HuH-7 (cell line): ENCODE measurements around the gene STK31.
"Not testable (repeated sequence)": the region's sequence is repeated elsewhere in the genome, so short reads cannot be mapped to it uniquely, and the experiment has no call there.

Experiments used
- DNase-seq: peaks from one replicate; pipeline ENCODE4 v3.0.0; 2011; ENCODE audit warnings: low spot score

The STK31 gene, protein sequence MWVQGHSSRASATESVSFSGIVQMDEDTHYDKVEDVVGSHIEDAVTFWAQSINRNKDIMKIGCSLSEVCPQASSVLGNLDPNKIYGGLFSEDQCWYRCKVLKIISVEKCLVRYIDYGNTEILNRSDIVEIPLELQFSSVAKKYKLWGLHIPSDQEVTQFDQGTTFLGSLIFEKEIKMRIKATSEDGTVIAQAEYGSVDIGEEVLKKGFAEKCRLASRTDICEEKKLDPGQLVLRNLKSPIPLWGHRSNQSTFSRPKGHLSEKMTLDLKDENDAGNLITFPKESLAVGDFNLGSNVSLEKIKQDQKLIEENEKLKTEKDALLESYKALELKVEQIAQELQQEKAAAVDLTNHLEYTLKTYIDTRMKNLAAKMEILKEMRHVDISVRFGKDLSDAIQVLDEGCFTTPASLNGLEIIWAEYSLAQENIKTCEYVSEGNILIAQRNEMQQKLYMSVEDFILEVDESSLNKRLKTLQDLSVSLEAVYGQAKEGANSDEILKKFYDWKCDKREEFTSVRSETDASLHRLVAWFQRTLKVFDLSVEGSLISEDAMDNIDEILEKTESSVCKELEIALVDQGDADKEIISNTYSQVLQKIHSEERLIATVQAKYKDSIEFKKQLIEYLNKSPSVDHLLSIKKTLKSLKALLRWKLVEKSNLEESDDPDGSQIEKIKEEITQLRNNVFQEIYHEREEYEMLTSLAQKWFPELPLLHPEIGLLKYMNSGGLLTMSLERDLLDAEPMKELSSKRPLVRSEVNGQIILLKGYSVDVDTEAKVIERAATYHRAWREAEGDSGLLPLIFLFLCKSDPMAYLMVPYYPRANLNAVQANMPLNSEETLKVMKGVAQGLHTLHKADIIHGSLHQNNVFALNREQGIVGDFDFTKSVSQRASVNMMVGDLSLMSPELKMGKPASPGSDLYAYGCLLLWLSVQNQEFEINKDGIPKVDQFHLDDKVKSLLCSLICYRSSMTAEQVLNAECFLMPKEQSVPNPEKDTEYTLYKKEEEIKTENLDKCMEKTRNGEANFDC

DNA sequence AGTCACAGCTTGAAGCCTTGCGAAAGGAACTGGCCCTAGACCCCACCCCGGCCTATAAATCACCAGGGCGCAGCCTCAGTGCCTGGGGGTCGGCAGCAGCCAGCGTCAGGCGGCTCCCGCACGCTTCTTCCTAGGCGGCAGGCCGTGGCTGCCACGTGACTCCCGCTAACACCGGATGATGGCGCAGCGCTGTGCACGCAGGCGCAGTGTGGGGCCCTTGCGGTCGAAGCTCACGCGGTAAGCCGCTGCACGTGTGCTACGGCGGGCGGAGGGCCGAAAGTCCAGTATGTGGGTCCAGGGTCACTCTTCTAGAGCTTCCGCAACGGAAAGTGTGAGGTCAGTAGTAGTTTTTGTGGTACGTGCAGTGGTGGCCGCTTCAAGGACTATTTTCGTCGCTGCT is at the start of gene STK31:
Gene STK31 (plus strand): TSS at position 220 of the 400 bp plus-strand sequence. CDS start 67 bp downstream, at position 287.
- no peak for DNase-seq

DNA sequence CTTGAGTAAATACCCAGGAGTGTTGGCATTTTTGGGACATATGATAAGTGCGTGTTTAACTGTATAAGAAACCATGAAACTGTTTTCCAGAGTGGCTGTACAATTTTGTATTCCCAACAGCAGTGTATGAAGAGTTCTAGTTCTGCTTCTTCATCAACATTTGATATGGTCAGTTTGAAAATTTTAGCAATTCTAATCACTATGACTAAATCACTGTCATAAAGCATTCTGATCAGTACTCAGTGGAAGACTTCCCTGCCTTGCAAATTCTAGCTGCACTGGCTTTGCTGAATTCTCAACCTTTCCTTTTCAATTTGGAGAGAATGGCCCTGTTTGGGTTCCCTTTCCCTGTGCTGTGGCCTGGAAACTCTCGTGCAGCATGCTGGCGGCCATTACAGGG is 48.6 kb upstream of the STK31 start:
- no peak for DNase-seq

DNA sequence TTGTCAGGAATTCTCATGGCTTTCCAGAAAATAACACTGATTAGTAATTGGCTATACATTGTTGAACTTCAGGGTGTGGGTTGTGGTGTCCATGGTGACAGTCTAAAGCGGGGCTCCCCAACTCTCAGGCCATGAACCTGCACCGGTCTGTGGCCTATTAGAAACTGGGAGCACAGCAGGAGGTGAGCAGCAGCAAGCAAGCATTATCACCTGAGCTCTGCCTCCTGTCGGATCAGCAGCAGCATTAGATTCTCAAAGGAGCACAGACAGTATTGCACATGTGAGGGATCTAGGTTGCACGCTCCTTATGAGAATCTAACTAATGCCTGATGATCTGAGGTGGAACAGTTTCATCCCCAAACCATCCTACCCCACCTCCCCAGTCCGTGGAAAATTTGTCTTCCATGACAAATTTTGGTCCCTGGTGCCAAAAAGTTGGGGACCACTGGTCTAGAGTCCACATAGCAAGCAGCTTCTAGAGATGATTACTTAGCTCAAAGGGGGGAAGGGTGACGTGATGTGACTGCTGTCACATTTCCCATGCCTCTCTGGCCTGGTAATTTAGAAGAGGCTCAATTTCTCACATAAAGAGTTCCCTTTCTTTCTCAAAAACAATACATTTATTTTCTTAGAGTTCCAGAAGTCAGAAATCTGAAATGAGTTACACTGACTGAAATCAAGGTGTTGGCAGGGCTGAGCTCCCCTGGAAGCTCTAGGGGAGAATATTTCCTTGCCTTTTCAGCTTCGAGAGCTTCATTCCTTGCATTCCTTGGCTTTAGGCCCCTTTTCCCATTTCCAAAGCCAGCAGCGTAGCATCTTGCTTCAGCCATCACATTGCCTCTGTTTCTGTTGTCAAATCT is 47.7 kb upstream of the STK31 start:
- DNase-seq = no peak

- DNase-seq = no peak
These were observed 47.1 kb upstream of the STK31 start for GRCh38 chr7:23662984-23663313.

- DNase-seq = no peak
These were observed 45.9 kb upstream of the STK31 start for GRCh38 chr7:23664122-23664521.

GRCh38 chr7:23672033-23672432 is 38.0 kb upstream of the STK31 start:
- DNase-seq = no peak

GRCh38 chr7:23679898-23680413 is 30.1 kb upstream of the STK31 start, which contains the start of gene FAM221A:
TSS of gene FAM221A (plus strand) at chr7:23680199. CDS start at chr7:23680219, 20 bp downstream.
- DNase-seq = peak; percentile 85

DNA sequence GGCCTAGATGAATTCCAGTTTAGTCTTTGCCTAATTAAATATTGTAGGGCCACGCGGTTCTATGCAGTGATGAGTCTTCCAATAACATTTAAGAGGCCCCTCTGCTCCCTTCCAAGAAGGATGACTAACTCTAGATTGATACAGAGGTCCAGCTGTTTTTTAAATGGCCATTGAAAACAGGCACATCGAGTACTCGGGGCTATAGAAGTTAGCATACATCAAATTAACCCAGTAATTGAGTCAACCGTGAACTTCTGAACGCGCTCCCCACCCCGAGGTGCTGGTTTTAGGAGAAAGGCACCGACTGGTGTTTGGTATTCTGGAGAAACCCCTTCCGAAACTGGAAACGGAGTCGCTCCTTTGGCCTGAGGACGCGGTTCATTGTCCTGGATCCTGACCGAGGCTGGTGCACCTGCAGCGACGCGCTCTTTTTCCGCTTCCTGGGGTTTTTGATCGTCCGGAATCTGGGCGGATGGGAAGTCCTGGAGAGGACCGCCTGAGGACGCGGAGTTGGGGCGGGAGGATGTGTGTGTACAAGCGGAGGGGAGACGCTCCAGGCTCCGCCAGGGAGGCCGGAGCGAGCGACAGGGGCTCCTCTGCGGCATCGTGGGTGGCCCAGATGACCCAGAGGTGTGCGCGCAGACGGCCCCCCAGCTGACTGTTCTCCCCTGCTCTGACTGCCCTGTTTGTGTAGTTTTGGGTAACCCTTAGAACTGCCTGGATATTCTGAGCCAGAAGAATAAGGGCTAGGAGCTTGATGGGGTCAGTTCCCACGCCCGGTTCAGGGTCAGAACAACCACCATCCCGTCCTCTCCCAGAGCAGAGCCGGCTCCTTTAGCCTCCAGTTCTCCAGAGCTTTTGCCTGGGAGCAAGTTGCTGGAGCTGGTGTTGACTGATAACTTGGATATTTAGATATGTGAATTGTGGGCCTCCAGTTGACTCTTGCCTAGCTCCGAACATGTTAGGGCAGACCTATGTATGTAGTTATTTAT is 29.3 kb upstream of the STK31 start:
- DNase-seq = no peak

DNA sequence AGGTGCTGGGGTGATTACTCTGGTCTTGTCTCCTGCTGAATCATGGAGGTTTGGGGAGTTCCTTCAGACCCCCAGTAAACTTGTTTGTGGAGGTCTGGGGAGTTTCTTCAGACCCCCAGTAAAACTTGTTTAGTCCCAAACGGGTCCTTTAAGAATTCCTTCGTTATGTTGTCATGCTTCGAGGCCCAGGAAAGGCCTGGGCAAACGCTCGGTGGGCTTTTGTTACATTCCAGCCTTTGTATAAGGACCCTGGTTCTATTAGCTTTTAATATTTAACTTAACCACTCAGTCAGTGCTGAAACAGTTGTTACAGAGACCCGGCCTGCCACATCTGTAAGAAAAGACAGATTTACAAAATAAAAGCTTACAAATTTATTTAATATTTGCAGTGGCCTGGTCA is 26.0 kb upstream of the STK31 start:
- not testable (repeated sequence) for DNase-seq

DNA sequence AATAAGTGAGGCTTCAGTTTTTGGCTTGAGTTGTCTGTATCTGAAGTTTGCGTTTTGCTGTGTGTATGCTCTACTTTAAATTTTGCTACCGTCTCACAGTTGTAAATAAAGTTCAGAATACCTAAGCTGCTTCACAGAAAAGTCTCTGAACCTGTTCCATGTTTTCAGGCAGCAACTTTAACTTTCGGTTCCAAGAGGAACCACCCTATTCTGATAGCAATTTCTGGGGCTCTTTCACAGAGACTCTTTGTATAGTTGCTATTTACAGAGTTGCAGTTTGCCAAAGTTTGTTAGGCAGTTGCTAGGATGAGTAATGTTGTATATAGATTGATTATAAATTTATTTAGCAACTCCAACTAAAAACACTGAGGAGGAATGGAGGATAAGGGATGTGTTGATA is 24.3 kb upstream of the STK31 start:
- no peak for DNase-seq

GRCh38 chr7:23687011-23687410 is 23.0 kb upstream of the STK31 start:
- DNase-seq = no peak

GRCh38 chr7:23689165-23689564 is 20.9 kb upstream of the STK31 start:
- no peak for DNase-seq

DNA sequence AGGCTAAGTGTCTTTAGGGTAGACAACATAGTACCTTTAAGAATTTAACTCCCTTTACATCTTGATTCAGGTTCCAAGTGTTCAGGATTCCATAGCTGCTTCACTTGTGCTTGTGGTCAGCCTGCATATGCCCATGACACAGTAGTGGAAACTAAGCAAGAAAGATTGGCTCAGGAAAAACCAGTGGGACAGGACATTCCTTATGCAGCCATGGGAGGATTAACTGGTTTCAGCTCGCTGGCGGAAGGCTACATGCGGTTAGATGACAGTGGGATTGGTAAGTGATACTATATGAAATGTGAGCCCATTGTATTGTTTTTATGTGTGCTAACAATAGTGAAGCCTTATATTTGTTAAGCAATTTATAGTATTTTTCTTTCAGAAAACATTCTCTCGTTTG is 18.7 kb upstream of the STK31 start:
- no peak for DNase-seq

GRCh38 chr7:23693224-23693623 is 16.8 kb upstream of the STK31 start:
- no peak for DNase-seq

DNA sequence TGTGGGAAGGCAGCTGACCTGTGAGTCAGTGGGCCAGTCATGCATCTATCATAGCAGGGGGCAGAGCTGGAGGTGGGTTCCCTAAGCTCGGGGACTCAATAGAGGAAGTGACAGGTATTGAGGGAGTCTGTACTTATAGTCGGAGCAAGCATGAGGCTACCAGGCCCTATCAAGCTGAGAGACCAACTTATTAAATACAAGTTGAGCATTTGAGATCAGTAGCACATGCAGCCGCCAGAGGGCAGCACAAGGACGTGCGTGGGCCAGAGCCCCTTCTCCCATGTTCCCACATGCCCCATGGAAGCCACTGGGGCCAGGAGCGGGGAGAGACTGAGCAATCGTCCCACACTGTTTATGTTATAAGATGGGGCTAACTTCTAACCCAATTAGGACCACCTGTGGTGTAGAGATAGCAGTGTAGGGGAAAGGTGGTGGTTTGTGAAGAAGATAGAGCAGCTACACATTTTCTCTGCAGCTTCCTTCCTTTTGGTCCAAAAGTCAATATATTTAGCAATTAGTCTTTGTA is 13.0 kb upstream of the STK31 start:
- peak; percentile 85 for DNase-seq

DNA sequence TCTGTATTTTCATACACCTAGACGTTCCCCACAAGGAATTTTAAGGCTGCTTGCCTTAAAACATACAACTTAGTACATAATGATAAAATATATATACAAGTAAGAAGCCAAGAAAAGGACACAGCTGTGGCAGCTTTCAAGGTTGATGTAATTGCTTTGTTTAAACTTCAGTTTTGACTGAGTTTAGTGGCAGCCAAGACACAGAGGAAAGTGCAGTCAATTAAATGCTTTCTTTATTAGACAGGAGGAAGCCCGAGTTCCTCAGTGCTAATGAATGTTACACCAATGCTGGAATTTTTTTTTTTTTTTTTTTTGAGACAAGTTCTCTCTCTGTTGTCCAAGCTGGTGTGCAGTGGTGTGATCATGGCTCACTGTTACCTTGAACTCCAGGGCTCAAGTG is 11.2 kb upstream of the STK31 start:
- DNase-seq = no peak

GRCh38 chr7:23700046-23700445 is 10.0 kb upstream of the STK31 start:
- DNase-seq = no peak

DNA sequence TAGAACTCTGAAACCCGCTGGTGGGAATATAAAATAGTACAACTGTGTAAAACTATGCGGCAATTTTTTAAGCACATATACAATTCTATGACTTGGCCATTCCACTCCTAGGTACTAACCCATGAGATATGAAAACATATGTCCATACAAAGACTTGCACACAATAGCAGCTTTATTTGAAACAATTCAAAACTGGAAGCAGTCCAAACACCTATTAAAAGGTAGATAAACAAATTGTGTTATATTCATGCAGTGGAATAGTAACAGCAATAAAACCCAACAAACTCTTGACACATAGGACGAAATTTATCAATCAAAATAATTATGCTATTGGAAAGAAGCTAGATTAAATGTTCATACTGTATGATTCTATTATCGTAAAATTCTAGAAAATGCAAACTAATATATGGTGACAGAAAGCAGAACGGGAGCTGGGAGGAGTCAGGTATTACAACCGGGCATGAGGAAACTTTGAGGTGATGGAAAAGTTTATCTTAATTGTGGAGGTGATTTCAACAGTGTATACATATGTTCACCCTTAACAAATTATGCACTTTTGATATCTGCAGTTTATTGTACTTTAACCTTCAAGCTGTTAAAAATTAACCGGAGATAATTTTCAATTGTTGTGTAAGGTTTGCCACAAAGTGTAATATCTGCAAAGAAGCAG is 803 bp upstream of the STK31 start:
- peak; percentile 41 for DNase-seq
